GM21390 (cell line): Measurements from ENCODE around the gene GPC6.

Experiments
- ATAC-seq: cut with Tn5 transposase; IDR thresholded peaks from one replicate; pipeline ENCODE4 v1.9.1; 2021; ENCODE audit not compliant: unreplicated experiment

Gene GPC6

DNA sequence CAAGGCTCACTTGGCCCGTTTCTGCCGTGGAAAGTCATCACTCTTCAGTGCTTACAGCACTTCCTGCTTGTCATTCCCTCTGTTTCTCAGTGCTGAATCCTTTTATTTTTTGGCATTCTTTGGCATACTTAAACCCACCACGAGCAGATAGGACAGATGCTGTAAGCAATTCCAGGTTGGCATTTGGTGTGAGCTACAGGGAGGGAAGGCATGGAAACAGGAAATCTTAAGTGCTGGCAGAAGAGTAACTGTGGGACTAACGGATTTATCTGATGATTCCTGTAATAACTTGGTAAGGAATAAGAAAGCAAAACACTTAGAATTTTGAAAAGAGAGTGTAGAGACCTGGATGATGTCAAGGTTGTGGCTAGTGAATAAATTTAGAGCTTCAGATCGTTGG, 273.4 kb downstream of the GPC6 start:
- no peak for ATAC-seq

DNA sequence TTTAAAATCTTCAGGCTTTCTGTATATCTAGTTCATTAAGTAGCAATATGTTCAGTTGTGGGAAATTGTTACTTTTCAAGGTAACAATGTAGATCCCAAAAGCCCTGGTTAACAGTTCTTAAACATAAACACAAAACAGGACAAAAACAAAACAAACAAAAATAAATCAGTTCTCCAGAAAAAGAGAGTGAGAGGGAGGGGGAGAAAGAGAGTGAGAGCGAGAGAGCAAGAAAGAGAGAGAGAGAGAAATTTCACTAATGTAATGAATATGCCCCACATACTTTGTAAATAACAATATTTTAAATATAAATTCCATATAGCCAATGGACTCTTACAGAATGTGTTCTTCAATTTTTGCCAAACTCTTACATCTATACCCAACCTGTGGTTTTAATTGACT, 275.5 kb downstream of the GPC6 start:
- no peak for ATAC-seq

DNA sequence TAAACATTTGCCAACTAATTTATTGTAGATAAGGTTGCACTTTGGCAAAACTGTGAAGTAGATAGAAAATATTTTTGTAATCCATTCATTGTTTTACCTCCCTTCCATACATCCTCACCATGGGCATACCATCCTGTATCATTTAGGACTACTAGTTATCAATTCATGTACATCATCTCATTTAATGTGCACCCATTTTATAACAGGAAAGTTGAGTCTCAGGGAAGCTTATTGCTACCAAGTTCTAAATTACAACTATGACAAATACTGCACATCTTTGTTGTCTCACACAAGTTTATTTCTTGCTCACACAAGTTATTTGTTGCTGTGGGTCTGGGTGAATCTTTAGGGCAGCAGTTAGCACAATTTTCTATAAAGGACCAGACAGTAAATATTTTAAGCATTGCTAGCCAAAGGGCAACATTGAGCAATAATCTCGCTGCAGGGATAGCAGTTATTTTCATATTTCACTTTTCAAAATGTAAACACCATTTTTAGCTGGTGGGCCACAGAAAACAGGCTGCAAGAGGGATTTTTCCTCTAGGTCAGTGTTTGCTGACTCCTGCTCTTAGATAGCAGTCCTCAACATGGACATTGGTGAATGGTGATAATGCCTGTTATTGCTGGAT, 276.5 kb downstream of the GPC6 start:
- ATAC-seq: no peak

DNA sequence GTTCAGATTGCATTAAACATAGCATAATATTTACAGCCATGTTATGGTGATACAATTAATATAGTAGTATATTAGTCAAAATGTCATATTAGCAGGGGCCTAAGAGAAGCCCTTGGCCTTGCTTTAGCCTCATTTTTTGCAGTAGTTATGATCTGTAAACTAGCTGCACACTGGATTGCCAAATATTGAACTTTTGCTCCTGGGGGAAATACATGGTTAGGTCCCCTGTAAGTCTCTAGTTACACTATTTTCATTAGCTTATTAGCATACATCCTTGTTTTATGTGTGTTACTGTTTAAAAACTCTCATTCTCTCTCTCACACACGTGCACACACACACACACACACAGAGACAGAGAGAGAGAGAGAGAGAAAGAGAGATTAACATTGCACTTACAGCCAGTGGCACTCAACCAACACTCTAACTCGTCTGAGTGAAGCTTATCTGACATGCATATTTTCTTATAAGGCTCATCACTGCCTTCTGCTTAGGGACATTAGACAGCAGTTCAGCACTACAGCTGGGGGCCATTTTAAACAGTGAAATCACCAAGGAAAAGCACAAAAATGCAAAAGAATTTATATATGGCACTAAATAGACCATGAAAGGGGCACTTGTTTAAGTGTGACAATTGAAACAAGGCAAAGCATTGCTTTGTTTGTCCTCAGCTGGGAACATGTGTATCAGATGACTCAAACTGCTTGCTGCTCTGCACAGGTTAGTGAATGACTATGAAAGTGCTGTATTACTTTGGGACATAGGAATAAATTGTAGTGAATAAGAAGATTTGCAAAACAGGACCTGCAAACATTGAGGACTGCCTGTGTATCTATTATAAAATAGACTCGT, 278.7 kb downstream of the GPC6 start:
- ATAC-seq: no peak

DNA sequence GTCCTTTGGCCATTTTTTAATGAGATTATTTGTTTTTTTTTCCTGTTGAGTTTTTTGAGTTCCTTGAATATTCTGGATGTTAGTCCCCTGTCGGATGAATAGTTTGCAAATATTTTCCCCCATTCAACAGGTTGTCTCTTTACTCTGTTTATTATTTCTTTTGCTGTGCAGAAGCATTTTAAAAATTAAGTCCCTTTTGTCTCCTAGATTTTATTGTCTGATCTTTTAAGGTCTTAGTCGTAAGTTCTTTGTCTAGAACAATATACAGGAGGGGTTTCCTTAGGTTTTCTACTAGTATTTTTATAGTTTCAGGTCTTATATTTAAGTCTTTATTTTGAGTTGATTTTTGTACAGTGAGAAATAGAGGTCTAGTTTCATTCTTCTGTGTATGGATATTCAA, 284.4 kb downstream of the GPC6 start:
- ATAC-seq: no peak

DNA sequence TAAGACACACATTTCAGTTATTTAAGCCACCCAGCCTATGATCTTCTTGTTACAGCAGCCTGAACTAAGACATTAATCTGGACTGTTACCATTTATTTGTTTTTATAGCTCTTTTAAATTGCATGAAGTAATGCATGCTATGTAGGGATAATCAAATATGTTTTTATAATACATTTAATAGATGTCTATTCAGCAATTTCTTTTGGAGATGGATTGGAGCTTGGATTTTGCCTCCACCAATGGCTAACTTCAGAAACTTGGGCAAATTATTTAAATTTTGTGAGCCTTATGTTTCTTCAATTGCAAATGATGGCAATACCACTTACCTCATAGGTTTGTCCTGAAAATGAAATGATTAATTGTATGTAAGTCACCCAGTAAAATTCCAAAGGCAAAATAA, 288.7 kb downstream of the GPC6 start:
- ATAC-seq: no peak

DNA sequence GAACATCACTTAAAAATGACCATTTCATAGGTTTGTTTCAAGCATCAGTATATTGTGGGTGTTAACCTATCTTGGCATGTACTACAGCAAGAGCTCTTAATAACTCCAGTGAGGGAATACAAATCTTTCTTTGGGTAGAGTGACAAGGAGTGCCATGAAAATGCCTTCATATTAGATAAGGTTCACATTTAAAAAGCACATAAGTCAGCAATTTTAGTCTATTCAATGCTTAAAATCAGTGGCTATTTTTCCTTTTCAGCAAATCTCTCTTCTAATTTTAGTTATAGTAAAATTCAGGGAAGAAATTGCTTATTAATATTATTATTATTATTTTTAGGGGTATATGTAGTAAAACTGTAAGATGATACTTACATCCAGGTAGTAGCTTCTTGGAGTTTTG, 291.1 kb downstream of the GPC6 start:
- ATAC-seq: no peak

DNA sequence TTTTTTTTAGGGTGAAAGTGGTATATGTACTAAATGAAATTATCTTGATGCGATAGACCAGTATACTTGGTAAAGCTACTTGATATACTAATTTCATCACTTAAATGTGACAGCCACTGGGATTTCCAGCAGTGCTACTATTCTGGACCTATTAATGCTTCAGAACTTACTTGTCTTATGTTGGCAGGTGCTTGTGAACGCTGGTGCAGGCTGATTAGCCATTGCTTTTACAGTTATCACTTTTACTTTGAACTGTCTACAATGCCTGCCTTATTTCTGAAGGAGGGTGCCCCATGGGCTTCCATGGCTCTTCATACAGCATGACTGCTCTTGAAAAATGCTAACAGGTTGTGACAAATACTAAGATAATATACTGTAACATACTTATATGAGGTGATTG, 294.7 kb downstream of the GPC6 start:
- no peak for ATAC-seq

DNA sequence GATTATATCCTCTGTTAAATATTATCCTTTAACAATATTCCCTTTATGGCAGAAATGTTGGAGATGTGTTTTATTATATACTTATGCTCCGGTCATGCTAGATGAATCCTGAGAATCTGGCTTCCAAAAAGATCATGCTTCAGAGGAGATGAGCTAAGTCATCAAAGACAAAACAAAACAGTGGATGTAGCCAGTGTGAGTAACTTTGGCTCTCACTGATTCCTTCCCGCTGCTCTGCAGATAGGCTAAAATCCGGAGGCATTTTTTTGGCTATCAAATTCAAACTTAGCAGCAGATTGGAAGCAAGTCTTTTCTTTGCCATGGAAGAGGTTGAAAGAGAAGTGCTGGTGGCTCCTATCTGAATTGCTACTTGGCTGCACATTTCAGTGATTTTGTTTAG, 295.9 kb downstream of the GPC6 start:
- ATAC-seq: no peak

DNA sequence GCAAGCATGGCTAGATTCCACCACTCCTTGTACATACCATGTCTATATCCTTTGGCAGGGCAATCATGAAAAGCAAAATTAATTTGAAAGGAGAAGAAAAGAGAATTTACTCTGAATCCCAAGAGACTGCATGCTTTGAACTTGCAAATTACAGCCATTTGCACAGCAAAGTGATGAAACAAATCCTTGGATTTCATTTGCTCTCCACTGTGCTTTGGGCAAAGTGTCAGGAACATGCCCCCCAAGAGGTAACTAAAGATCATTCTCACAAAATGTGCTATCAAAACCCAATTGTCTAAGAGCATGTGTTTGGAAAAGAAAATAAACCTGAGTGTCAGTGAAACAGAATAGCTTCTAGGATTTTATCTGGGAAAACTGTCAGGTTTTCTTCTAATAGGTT, 298.5 kb downstream of the GPC6 start:
- ATAC-seq: no peak

DNA sequence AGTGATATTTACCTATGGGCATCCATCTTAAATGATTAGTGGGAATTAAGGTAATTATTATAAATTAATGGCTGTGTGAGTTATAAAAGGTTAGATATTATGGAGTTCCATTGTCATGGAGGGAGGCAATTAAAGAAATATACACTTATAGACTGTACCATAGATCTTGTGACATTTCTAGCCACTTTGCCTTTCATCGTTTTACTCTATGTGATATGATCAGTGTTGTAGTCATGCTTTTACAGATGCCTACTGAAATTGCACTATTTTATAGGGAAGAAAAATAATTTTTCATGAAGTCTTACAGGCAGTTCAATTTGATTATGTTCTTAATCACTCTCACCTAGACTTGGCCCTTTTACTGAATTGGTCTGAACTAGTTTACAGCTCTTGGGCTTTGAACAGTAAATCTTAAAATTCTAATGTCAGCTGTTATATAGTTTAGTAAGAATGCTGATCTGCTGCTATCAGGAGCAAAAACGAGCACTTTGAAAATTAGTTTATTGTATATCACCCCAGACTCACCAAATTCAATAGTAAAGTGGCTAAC, 301.2 kb downstream of the GPC6 start:
- no peak for ATAC-seq

DNA sequence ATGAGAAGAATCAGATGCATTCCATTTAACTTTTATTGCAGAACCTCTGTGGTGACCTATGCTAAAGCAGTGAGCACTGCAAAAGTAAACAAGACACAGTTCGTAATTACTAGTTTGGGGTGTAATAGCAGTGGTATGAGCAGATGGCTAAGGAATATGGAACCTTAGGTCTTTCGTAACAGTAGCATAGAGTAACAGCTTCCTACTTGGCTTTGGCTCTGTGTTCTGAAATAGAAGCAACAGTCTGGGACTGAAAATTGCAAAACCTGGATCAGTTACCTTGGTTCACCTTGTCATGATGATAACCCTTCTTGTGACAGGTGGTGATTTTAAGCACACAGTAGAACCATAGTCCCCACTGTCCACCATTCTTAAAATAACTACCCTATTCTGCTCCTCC, 303.4 kb downstream of the GPC6 start:
- ATAC-seq: no peak

DNA sequence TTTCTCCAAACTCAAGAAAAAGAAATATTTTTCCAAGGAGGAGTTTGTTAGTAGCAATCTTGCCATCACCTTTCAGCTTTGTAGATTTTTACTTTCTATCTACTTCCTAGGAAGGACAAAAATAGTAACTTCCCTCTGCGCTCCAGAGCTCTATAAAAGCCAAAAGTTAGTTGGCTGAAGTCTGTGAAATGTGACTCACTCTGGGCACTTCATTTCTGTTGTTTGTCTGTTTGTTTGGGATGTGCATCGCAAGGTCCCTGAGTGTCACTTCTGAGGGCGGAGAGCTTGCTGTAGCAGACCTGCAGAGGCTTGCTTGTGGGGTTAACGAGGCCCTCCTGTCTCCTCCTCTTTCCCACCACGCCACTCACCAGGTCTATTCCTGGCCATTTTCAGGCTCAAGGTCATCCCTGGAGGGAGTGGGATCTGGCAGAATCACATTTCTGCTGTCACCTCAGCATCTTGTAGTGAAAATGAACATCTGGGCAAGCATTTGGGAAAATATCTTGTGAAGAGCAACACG, 307.6 kb downstream of the GPC6 start:
- no peak for ATAC-seq

DNA sequence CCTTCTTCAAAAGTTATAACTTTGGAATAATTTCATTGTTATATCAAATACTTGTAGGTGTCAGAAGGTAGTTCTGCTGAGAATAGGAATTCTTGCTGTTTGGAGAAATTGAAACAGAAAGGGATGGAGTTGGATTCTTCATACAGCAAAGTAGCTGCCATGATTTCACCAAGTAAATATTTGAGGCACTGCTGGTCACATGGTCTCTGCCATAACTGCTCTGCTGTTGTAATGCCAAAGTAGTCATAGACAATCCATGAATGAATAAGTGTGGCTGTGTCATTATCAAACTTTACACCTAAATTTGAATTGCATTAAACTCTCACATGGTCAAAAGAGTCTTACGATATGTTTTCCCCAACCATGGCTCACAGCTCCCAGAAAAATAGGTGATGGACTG, 308.6 kb downstream of the GPC6 start:
- no peak for ATAC-seq

DNA sequence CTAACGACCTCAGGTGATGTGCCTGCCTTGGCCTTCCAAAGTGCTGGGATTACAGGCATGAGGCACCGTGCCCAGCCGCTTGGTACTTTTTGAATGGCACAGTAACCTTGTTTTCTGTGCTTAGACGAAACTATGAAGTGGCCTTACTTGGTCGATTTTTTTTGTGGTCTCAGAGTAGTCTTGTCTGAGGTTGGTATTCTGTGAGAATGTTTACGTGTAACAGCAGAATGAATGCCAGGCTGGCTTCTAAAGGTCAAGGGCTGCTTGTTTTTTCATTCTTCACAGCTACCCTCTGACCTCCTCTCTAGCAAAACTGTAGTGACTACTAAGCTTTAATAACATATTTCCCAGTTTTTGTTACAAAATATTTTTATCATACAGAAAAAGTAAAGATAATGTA, 313.3 kb downstream of the GPC6 start:
- no peak for ATAC-seq

DNA sequence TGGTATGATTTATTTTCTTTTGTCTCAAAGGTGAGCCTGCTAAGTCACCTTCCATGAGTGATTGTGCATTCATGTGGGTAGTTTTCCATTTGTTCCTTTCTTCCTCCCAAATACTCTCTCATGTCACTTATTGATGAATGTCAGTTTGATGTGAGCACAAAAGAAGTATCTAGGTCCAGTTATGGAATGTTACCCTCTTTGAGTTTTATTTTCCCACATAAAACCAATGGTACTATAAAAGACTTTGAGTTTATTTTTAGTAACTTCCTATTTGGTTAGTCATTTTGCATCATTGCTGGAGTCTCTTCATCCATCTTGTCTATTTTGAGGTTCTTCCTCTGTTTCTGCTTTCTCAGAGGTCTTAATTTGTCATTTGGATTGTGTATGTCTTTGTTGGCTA, 321.3 kb downstream of the GPC6 start:
- no peak for ATAC-seq

DNA sequence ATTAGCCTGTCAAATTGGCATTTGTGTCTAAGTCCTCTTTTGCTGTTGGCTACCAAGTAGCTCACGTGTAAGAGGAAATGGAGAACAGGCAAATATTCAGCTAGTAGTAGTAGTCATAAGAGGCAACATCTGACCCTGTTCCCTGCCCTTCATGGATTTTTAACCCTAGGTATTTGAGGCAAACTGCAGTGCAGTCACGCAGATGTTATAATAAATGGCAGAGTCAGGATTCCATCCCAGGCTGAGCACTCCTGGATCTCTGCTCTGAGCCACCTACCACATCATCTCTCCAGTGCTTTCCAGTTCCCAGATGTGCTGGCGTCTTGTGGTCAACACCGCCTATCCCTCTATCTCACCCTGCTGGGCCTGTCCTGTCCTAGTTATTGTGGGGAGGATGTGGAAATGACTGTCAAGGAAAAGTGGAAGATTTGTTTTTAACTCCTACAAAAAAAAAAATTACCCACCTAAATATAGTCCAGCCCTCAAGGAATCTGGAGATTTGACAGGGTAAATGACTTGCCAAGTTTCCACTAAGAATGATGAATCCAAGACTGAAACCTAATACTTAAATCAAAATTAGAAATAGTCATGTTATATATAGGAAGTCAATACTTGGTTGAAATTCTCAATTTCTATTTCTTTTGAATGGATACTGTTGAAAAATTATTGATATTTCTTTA, 322.9 kb downstream of the GPC6 start:
- ATAC-seq: no peak

DNA sequence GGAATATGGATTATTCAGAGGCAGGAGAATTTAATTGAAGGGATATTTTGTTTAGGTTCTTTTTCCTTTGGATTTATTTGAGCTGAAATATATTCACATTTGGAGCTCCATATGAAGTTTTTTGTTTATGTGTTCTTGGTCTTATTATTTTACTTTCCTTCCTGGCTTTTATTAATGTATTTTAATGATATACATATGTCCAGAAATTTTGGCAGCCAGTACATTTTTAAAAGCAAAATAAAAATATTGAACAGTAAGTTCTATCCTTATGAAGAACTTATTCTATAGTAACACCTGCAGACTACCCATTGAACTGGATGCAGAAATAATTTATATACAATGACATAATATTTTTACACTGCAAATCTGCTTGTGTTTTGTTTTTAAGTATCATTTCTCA, 323.6 kb downstream of the GPC6 start:
- no peak for ATAC-seq

DNA sequence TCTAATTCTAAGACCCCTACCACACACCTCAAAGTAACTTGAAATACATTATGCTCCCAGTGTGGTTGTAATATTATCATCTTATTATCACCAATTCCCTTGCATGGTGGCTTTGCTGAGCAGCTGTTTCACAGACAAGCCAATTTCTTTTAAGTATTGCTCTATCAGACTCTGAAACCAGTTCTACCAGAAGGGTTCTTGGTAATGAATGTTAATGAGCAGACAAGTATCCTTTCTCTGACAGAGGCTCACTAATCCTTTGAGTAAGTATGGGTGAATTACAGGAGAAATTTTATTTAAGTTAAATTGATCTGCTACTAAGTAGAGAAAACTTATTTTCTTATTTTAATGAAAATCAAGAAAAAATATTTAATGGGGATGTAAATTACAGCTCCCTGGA, 326.0 kb downstream of the GPC6 start:
- ATAC-seq: no peak

DNA sequence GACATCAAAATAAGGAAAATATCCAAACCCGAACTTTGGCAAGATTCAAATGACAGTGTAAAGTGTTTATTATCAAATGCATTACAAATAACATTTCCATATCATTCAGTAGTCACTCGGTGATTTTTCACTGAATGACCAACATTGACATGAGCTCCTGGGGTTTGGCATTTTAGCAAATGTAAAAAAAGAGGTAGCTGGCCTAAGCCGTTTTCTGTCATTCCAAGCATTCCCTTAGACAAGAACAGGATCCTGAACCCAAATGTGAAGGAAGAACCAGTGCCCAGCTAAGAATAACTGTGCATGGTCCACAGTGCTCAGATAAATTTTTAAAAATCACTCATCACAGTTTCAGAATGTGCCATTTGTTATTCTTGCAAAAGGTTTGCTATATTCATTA, 327.9 kb downstream of the GPC6 start:
- ATAC-seq: no peak

DNA sequence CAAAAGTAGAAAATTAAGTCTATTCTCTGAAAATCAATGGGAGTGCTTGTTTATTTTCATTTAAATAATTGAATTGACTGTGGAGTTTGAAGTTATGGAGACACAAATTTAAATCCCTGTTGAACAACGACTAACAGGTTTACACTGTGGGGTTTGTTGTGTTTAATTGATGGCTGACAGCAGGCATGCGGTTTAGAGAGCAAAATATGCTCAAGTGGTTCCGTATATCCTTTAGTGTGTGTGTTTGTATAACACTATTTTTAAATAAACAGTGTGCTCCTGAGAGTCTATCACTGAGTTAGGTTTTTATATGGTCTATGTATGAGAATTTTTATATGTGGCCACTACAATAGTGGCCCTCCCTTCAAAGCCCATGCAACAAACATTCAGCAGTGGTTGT, 332.0 kb downstream of the GPC6 start:
- ATAC-seq: no peak

DNA sequence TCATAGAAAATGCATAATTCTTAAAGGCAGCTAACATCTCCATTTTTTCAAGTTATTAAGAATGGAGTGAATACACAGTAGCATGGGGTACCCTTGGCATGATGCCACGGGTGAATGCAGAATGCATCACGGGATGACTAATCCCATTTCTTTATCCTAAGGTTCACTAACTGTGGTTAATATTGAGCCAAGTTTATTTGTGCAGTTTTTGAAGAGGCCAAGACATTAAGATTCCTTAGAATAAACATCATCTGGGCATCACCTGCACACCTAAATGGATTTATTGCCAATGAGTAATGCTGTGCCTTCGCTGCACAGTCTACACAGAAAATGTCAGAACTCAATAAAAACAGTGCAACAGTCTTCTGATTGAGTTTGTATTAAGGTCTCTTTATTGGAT, 333.1 kb downstream of the GPC6 start:
- ATAC-seq: no peak
